Stromal cell of bone marrow (primary cell): ENCODE measurements around the gene NKAPL.

Experiments used
- DNase-seq: peaks from one replicate; pipeline ENCODE4 v3.0.0-alpha.2; 2012; ENCODE audit warnings: low read depth

The NKAPL gene

DNA sequence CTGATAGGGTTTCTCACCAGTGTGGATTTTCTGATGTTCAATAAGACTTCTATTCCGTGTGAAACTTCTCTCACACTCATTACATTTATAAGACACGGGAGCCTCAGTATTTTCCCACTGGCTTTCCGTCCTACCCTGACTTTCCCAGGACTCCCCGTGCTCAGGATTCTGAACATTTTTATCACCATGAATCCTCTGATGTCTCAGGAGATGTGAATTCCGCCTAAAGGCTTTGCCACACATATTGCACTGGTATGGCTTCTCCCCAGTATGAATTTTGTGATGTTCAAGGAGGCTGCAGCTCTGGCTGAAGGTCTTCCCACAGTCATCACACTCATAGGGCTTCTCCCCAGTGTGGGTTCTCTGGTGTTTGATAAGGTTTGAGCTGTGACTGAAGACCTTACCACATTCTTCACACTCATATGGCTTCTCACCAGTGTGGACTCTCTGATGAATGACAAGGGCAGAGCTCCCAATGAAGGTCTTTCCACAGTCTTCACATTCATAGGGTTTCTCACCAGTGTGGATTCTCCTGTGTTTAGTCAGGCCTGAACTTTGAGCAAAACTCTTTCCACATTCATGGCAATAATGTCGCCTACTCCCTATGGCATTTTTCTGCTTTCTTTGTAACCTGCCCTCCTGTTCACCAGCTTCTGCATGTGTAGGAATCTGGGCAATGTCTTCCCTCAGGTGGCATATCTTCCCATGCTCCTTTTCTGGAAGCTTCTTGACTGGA lies 13.7 kb upstream of the NKAPL start:
- DNase-seq, result no peak

DNA sequence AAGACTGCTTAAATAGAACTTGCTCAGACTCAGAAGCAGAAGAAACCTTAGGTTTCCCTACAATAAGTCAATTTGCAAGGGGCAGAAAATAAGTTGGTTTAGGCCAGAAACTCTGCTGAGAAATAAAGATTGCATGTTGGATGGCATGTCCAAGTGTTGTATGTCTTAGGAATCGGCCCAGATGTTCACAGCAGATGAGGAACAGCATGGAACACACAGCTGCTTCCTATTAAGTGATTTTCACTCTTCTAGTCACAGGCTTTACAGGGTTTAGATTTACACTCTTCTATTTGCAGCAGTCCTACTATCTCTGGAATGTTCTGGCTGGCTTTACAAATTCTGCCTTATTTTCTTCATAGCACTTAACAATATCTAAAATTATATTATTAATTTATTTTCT lies 10.2 kb upstream of the NKAPL start:
- DNase-seq, result no peak

DNA sequence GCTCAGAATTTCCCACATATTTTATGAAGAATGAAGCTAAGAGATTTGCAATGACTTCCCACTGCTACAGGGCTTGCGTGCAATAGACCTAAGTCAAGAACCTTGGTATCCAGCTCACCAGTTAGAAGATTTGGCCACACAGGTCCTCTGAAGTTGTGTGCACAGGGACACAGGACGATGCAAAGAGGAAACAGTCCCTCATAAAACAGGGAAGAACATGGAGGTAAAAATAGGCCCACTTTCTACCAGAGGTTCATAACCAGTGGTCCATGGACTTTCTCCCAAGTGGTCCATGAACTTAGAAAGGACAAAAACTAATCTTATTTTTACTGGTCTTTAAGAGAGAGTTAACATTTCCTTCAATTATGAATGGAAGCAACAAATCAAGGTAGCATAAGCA lies 8.3 kb upstream of the NKAPL start:
- no peak for DNase-seq

DNA sequence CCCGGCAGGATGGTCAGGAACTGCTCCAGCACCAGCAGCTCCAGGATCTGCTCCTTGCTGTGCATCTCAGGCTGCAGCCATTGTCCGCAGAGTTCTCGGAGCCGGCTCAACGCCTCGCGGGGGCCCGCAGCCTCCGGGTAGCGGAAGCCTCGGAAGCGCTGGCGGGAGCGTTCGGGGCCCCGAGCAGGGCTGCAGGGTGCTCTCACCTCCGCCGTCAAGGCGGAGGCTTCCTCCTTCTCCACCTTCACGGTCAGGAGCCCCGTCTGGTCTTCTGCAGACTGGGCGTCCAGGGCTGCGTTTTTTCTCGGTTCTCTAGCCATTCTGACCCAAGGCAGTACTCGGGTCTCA lies 7.5 kb upstream of the NKAPL start:
- no peak for DNase-seq

DNA sequence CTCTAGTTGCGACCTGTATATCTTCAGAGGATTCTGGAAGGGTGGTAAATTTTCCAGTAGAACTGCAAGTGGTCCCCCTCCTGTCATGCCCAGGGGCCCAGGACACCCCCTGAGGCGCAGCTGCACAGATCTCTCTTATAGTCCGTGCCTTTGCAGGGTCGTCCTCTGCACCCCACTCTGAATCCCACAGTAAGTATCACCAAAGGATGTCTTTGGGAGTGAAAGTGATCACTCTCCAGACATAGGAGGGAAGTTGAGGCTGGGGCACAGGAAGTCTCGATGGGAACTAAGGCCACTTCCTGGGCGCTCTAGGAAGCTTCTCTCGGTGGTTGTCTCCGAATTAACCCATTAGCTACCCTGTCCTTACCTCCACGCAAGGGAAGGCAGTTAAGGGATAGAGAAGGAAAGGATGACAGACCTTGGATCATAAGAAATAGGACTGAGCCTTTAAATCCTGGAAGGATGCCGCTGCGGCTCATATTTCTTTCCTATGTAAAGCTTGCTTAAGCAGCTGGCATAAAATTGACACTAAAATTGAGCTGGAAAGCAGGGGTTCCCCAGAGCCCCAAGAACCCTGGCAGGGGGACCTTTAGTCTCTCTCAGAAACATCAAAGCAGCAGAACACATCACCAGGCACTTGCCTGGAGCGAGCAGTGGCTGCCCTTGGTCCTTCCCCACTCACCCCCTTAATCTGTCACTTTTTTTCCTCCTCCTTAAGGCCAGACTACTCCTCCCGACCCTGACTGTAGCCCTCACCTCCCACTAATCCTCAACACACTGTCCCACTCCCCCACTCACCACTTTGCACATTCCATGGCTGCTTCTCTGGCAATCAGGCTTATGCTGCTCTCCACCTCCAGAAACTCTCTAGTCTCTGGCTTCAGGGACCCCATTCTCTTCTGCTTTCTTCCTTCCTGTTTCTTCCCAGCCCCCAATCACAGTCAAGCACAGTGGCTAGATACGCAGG lies 6.8 kb upstream of the NKAPL start, which contains the start of gene ZKSCAN4:
Gene ZKSCAN4 (minus strand): TSS at position 261 of the 967 bp plus-strand sequence. CDS start 289 bp downstream, outside the sequence.
- DNase-seq, result peak; percentile 84

DNA sequence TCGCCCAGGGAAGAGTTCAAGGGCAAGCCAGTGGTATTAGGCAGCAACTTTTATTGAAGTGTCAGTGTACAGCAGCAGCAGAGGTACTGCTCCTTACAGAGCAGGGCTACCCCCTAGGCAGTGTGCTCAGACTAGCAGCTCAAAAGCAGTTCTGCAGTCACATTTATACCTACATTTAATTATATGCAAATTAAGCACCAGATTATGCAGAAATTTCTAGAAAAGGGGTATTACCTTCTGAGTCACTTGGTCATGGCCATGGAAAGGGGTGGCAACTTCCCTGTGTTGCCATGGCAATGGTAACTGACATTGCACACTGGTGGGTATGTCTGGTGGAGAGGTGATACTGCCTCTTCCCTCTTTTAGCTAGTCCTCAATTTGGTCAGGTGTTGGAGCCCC lies 5.0 kb upstream of the NKAPL start:
- no peak for DNase-seq

DNA sequence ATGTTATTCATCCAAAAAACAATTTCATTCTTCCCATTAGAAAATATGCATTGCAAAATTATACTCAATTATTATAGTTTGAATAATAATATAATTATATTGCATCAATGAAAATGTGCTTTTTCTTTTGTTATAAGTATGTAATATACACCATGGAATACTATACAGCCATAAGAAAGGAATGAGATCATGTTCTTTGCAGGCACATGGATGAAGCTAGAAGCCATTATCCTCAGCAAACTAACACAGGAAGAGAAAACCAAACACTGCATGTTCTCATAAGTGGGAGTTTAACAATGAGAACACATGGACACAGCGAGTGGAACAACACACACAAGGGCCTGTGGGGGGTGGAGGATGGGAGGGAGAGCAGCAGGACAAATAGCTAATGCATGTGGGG lies 2.1 kb upstream of the NKAPL start:
- DNase-seq, result no peak

DNA sequence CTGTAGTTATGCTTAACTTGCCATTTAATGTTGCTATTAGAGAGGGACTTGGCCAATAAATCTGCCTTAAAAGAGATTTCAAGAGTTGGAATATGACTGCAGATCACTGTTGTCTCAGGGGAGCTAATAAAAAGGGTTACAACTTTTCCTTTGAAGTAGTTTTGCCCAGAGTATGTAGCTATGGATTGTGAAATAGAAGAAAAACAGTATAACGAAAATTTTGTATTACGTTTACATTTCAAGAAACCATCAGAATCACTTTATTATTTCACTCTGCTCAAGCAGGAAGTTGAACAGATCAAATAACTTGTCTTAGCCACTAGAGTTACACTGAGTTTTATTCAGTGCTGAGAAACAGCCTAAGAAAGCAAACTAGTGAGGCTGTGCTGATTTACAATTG lies 4.8 kb downstream of the NKAPL start:
- no peak for DNase-seq

DNA sequence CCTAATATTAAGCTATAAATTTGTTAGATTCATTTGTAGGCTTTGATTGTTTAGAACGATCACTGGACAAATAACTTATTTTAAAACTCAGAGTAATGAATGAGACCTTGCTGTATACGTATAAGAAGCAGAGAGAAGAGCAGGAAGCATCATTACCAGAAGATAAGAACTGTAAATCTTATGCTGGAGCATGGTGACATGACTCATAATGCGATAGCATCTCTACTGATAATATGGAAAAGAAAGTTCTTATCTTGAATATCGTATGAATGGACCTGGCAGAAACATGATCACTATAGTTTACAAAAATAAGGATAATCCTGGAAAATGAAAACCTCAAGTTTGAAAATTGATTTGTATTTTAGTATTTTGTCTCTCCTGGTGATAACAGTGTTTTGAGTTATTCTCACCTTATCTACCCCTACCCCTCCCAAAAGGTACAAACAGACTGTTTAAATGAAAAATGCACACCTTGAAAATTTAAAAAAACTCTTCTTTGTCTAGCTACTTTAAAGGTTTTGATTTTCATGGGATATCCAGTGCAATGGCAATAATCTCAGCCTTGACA lies 5.8 kb downstream of the NKAPL start:
- no peak for DNase-seq

DNA sequence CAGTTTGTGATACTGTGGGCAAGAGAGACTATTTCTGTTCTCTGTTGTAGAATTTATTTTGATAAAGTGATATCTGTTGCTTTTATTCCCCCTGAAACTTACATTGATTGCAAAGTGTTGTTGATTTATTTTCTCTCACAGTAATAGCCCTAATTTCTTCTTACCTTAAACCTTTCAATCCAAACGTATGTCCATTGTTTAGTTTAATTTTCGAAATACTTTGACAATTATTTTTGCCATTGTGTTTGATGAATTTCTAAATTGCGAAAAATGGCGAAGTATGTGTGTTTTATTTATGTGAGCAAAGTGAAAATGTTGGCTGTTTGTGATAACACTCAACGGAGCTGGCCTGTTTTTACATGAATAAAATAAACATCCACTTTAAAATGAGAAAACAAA lies 7.5 kb downstream of the NKAPL start:
- DNase-seq, result no peak

DNA sequence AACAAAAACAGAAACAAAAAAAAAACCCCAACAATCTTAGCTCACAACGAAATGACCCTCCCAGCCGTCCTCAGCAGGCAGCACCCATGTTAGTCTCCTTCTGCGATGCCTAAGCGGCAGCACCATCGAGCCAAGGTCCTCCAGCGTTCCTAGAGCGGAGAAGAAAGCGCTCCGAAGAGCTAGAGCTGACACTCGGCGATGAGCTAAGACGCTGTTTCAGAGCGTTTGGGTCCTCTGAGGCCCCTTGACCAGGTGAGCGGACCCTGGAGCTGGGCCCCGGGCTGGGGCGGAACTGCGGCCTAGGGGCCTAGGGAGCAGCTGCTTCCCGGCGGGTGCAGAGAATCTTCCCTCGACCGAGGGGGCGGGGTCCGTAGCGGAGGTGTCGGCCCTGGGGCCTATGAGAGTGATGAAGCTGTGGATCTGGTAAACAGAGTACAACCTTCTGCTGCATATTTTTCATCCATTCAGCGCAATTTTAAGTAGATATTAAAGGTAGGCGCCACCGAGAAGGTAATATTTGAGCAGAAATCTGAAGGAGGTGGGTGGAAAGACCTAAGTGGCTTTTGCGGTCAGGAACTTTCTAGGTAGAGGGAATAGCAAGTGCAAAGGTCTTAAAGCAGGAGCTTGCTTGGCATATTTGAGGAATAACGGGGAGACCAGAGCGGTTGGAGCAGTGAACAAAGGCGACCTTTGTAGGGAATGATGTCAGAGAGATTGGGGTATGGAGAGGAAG lies 8.0 kb downstream of the NKAPL start, which contains the start of gene ZSCAN26:
Gene ZSCAN26 (plus strand): TSS at position 182 of the 733 bp plus-strand sequence. CDS start 4,777 bp downstream, outside the sequence.
- peak; percentile 78 for DNase-seq

DNA sequence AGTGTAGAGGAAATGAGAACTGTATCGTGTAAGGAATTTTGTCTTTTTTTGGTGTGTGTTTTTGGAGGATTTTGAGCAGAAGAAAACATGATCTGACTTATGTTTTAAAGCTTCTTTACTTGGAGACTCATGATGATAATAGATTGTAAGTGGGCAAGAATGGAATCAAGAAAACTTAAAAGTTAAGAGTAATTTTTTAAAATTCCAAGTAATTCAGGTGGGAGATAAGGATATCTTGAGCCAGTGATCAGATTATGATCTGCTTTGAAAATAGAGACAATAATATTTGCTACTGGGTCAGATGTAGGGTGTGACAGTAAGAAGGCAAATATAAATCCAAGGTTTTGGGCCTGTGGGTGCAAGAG lies 8.6 kb downstream of the NKAPL start:
- no peak for DNase-seq

DNA sequence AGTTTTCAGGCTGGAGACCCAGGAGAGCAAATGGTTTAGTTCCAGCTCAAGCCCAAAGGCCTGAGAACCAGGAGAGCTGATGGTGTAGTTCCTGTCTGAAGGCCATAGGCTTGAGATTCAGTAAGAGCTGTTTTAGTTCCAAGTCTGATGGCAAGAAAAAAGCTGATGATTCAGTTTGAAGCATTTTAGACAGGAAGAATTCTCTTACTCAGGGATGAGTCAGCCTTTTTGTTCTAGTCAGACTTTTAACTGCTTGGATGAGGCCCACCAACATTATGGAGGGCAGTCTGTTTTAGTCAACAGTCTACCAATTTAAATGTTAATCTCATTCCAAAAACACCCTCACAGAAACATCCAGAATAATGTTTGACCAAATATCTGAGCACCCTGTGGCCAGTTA lies 10.4 kb downstream of the NKAPL start:
- DNase-seq, result peak; percentile 92

DNA sequence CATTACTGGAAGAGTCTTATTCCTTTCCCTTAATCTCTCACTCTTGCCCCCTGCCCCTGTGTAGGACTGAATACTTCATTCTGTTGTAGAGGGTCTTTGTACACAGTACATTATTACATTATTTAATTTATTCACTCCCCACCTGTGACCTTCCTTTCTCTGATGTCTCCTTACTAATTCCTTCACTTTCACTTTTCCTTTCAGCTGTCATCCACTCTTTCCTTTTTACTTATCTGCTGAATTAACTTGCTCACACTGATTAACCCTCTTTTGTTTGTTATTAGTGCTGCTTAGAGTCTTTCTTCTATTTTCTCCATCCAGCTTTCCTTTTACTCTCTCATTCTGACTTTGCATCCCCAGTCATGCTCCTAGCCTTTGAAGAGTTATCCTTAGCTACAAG lies 15.8 kb downstream of the NKAPL start:
- DNase-seq, result no peak

DNA sequence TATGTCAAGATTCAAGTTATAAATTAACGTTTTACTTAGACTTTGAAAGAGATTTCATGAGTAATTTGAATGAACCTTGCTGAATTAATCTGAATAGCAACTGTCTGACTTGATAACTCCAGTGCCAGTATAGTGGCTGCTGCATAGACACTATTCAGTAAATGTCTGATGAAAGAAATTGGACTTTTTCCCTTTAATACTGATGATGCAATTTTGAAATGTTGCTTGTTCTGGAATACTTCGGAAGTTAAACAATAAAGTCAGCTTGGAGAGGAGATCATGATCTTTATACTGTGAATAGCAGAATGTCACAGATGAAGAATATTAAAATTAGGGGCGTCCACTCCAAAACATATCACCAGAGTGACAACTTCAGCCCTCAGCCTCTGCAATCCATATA lies 18.6 kb downstream of the NKAPL start:
- no peak for DNase-seq

DNA sequence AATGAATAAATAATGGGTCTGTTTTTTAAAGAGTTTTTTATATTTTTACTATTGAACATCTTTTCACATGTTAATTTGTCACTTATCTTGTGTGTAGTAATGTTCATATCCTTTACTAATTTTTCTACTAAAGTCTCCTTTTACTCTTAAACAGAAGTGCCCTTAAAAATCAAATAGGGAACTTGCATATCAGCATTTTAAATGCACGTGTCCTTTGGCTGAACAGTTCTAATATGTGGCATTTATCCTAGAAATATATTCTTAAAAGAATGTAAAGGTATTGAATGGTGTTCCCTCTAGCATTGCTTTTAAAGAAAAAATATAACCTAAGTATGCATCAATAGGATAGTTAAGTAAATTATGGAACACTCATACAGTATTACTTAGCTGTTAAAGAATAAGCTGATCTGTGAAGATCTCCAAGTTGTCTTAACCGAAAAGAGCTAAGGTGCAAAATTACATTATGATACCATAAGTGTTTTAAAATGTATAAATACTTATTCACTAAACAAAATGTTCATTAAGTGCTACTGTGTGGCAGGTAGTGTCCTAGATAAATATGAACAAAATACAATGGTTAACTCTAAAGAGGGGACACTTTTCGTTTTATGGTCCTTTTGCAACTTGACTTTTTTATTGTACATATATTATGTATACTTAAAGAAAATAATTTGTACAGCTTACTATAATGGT lies 21.6 kb downstream of the NKAPL start:
- DNase-seq, result no peak

DNA sequence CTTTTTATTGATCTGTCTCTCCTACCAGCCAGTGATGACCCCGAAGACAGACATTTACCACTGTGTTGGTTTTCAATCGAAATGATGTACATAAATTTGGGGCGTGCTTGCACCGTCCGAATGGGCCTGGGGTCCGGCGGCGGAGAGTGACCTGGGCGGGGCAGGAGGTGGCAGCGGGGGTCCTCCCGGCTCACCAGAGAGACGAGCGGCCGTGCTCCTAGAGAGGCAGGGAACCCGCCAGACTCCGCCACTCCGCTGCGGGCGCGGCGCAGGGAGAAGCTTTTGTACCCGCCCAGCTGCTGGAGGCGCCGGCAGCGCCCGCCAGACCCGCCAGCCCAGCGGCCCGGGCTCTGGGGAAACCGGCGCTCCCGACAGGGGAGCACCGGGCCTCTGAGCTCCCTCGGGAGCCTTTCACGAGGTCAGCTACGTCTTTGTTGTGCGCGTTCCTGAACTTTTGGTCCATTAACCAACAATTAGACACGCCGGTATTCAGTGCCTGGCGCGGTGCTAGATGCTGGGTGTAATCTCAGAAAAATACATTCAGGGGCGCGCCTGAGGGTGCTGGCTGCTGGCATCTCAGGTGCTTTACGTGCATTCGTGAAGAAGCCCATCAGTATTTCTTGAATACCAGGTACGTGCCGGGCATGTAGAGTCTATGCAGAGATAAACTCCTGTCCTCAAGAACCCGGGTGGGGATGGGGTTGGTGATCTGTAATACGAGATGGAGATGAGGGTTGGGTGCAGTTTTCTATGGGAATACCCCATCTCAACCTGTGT lies 22.4 kb downstream of the NKAPL start, which contains the start of gene PGBD1:
Gene PGBD1 (plus strand): TSS at position 285 of the 777 bp plus-strand sequence. CDS start 2,242 bp downstream, outside the sequence.
- DNase-seq, result peak; percentile 40

DNA sequence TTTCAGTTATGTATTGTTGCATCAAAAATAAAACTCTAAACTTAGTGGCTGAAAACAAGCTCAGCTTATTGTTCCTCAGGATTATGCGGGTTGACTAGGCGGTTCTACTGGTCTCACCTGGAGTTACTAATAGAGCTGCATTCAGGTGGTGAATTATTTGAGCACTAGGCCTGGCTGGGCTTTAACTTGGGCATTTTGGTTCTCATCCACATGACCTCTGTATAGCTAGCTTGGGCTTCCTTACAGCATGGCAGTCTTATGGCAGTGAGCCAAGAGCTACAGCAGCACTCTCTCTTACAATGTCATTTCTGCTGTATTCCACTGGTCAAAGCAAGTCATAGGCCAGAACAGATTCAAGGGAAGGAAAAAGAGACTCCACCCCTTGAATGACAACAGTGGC lies 23.8 kb downstream of the NKAPL start:
- DNase-seq, result no peak

DNA sequence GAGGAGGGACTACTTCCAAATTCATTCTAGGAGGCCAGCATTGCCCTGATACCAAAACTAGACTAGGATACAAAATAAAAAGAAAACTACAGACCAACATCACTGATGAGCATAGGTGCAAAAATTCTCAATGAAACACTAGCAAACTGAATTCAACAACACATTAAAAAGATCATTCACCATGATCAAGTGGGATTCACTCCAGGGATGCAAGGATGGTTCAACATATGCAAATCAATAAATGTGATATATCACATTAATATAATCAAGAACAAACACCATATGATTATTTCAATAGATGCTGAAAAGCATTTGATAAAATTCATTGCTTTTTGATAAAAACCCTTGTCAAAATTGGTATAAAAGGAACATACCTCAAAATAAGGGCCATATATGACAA lies 32.5 kb downstream of the NKAPL start:
- no peak for DNase-seq

DNA sequence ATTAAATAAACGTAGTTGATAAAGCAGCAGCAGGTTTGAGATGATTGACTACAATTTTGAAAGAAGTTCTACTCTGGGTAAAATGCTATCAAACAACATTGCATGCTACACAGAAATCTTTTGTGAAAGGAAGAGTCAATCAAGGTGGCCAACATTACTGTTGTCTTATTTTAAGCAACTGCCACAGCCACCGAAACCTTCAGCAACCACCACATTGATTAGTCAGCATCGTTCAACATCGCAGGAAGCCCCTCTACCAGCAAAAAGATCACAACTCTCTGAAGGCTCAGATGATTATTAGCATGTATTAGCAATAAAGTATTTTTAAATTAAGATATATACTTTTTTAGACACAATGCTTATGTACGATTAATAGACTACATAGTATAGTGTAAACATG lies 36.2 kb downstream of the NKAPL start:
- no peak for DNase-seq
